HG03280 (cell line): ENCODE results near the gene CELF6.
"Not testable (repeated sequence)": the region's sequence is repeated elsewhere in the genome, so short reads cannot be mapped to it uniquely, and the experiment has no call there.

Source experiments
- ATAC-seq: cut with Tn5 transposase; IDR thresholded peaks from one replicate; pipeline ENCODE4 v1.9.1; 2021; ENCODE audit warnings: mild to moderate bottlenecking, moderate library complexity; ENCODE audit not compliant: unreplicated experiment

The CELF6 gene

DNA sequence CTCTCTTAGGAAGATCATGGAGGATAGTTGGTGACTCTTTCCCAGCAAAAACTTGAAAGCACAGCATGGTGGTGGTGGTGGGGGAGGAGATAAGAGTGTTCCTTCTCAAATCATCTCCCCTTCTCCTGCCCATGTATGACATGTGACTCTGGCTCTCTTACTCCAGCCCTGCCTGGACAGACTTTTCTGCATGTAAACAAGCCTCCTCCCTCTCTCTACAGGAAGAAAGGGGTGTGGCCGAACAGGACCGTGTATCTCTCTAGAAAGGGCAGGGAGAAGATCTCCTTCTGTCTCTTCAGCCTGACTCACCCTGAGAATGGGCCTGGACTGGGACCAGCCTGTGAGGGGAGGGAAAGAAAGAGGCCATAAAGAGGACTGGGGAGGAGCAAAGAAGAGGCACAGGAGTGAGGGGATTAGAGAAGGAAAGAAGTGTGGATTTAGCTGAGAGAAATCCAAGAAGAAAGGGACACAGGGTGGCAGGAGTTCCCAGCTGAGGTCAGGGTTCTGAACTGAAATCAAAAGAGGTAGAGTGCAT, 1.5 kb downstream of the CELF6 start:
- no peak for ATAC-seq

GRCh38 chr15:72315706-72316370, 4.1 kb downstream of the CELF6 start:
- ATAC-seq = no peak

- no peak for ATAC-seq
Observed at GRCh38 chr15:72313881-72314280, 6.1 kb downstream of the CELF6 start.

DNA sequence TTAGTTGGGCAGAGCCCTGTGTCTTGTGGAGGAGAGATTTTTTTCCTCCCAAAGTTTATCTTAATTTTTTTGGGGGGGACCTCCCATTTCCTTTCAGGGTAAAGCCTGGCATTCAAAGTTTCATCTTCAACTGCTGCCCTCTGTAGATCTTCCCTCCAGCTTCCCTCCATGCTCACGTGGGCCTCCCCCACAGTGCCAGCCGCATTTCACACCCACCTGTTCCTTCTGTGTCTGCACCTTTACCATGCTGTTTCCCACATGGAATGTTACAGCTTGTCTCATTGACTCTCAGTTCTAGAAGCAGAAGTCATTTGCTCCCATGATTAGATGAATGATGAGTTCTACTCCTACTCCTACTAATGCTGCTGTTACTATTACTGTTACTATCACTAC, 6.5 kb downstream of the CELF6 start:
- no peak for ATAC-seq

- ATAC-seq = no peak
Observed at GRCh38 chr15:72312605-72313447, 7.1 kb downstream of the CELF6 start.

GRCh38 chr15:72307026-72307425, 12.9 kb downstream of the CELF6 start:
- ATAC-seq = no peak

GRCh38 chr15:72306211-72306785, 13.7 kb downstream of the CELF6 start:
- no peak for ATAC-seq

DNA sequence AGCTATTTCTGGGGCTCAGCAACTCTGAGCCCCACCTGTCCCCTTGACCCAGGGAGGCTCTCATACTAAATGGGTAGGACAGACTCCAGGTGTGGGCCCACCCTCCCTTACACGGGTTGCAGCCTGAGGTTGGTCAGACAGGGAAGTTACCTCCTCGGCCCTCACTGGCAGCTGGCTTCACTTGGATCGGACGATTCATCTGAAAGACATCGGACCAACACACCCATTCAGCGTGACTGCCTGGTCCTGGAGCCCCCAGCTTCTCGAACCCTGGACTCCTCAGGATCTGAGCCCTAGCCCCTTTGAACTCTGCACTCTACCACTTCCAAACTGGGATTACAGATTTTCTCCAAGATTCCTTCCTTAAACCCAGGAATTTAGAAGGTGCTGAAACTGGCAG, 15.4 kb downstream of the CELF6 start:
- no peak for ATAC-seq

- ATAC-seq = no peak
Observed at GRCh38 chr15:72302955-72303354, 17.0 kb downstream of the CELF6 start.

DNA sequence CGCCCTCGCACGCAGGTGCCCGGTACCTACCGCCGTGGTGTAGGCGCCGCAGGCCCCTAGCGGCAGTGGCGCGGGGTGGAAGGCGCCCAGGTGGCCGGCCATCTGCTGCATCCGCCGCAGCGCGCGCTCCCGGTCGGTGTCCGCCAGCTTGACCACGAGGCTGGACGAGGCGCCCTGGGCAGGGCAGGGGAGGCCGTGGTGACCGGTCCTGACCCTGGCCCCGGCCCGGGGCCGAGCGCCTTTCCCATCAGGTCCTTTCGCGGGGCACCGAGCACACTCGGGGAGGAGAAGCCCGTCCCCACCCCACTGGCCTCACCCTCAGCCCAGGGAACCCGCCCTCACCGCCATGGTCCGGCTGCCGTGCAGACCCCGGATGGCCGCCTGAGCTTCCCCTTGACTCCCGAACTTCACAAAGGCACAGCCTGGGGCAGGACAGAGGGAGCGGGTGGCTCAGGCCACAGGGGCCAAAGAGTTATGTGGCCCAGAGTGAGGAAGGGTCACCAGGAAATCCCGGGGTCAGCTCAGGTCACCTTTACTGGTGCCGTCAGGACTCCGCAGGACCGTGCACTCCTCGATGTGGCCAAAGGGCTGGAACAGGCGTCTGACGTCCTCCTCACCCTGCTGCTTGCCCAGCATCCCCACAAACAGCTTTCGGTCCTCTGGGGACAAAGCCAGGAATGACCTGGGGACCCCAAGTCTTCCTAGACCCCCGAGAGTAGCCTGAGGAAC, 30.2 kb downstream of the CELF6 start:
- no peak for ATAC-seq

GRCh38 chr15:72288796-72289596, 31.0 kb downstream of the CELF6 start:
- no peak for ATAC-seq

- ATAC-seq = no peak
Observed at GRCh38 chr15:72285927-72286516, 33.9 kb downstream of the CELF6 start.

DNA sequence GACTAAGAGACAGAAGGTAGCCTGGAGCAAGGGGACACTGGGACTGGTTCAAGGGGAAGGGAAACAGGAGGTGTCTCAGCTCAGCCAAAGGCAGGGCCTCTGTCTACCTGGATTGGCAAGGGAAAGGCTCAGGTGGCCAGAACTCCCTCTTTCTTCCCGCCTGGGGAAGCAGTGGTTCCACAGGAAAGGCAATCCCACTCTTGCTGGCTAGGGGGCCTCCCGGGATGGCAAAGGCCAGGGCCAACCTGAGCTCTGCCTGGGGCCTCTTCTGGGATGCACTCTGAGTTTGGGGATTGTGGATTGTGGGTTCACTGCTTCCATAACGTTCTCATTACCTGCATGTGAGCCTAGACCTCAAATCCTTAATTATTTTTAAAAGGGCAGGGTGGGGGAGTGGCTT, 34.6 kb downstream of the CELF6 start:
- ATAC-seq = no peak

- ATAC-seq = no peak
Observed at GRCh38 chr15:72284781-72285180, 35.2 kb downstream of the CELF6 start.

DNA sequence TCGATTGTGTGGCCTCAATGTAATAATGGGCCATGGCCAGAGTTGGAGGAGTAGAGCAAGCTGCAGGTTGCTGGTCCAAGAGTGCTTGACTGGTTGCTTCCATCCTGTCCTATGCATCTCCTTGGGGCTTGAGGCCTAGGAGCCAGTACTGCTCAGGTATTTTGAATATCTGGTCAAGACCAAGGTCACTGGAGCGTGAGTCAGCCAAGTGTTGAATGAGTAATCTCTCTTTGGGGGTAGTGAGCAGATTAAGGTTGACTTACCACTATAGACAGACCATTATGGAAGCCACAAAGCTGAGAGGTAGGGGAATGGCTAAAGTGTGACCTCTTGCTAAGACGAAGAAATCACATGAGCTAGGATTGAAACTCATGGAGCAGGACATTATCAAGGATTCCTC, 38.2 kb downstream of the CELF6 start:
- no peak for ATAC-seq

DNA sequence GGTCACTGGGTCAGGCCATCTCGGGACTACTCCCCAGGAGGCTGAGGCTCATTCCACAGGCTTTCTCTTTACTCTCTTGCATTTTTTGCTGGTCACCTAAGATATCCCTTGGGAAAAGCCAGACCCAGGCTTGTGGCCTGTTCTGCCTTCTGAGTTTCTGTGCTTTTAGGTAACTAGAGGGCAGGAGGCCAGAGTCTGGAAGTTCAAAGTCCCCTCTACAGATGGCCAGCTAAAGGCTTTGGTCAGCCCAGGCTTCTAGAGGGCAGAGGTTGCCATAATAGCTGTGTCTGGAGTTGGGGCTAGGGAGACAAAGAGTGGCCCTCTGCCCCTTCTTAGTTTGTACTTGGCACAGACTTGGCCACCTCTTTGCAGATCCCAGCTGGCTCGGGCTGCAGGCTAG, 39.2 kb downstream of the CELF6 start:
- ATAC-seq = no peak

DNA sequence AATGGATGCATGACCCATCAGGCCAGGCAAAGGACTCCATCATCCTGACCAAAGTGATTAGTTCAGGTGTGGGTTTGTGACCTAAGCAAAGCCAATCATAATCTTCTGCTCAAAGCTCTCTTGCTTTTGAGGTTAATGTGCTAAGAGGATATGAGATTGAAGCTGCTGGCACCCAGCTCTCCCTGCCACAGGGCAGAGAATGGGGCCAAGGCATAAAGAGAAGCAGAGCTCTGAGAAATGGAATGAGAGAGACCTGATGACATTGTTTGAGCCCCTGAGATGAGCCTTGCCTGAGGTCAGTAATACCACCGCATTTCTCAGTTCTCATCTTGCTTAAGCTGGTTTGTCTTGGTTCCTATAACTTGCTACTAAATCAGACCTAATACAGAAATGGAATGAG, 41.2 kb downstream of the CELF6 start:
- ATAC-seq = no peak

DNA sequence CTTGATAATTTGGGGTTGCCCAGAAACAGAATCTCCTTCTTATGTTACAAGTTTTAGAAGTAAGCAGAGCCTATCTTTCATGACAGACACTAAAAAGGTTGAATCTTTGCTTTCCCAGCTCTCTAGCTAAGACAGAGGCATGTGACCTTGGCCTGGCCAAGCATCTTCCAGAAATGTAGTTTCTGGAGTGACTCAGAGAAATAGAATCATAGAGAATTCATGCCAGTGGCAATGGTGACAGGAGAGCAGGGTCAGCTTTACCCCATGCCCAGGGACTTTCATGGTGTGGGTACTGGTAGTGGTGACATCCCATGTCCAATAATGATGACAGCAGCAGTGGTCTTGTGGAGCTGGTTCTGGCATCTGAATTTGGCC, 43.6 kb downstream of the CELF6 start:
- ATAC-seq = no peak

DNA sequence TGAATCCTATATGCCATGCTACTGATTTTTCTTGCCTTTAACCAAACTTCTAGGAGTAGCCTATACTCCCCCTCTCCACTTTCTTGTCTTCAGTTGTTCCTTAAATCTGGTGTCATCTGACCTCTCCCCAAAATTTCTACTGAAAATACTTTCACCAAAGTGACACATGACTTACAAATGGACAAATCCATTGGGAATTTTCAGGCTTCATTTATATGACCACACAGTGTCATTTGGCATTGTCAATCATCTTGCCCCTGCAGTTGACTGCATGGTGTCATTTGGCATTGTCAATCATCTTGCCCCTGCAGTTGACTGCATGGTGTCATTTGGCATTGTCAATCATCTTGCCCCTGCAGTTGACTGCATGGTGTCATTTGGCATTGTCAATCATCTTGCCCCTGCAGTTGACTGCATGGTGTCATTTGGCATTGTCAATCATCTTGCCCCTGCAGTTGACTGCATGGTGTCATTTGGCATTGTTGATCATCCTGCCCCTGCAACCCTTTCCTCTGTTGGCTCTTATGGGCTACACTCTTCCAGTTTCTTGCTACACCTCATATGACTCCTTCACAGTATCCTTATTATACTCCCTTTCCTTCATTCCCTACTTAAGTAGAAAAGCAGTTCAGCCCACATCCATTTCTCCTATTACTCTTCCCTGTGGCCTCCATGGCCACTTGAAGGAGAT, 44.2 kb downstream of the CELF6 start:
- ATAC-seq = not testable (repeated sequence)

DNA sequence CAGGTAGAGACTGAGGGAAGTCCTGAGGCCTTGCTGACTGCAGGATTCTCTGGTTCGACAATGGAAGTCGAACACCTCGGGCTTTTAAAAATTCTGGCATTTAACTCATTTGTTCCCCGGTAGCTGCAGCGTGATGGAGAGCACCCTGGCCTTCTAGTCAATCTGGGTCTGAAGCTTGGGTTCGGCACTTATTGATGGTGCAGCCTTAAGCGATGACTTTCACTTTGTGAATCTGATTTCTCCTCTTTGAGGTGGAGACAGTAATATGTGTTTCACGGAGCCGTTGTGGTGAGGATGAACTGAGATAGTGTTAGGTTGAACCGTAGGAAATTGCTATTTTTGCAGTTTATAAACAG, 47.0 kb downstream of the CELF6 start:
- ATAC-seq = no peak
